ENCODE results near the gene SLC5A1. TPM values are rescaled to one million over a fixed set of nuclear protein-coding genes. Genes with fewer than 3 reads are reported as not detected.

SLC5A1 gene
- total RNA-seq, 1 experiment from 2014 or later: 0.03 TPM

Other genes with a start within 250 kb of the SLC5A1 start
- gene YWHAH, start 98.7 kb upstream of the SLC5A1 start, total RNA-seq (2021; ENCODE audit: unreplicated experiment): 138 TPM
- not detected for gene C22orf42, start 116.0 kb downstream of the SLC5A1 start, total RNA-seq (2021; ENCODE audit: unreplicated experiment)
- not detected for gene RFPL2, start 161.8 kb downstream of the SLC5A1 start, total RNA-seq (2021; ENCODE audit: unreplicated experiment)
- gene SLC5A4, start 212.1 kb downstream of the SLC5A1 start, total RNA-seq (2021; ENCODE audit: unreplicated experiment): not detected